ENCODE results near the gene UNC13A. TPM values are rescaled to one million over a fixed set of nuclear protein-coding genes. Genes with fewer than 3 reads are reported as not detected.
A peak's percentile ranks its signal among the peaks of the same experiment; 100 is the strongest.

Gene UNC13A
- total and polyA plus RNA-seq, 2 donors (not counting 3 experiments of a cell fraction or from before 2014, with no cell fraction given), result 0.04 to 0.09 TPM

GRCh38 chr19:17720440-17720839, 32.3 kb upstream of the UNC13A start:
- dilution Hi-C loops (cut with MboI; ENCODE audit: extremely low pct_ligation_motif_present, low sequenced_read_pairs), result no loop called here
- Histone ChIP-seq H3K9me1 (replicated peaks; ENCODE audit: control insufficient read depth, extremely low read depth, insufficient read depth, low read length) (no peaks in the 10 kb centered on the region), H4K20me1 (replicated peaks; ENCODE audit: control insufficient read depth, extremely low read depth, insufficient read depth, low read length) (no peaks in the 10 kb centered on the region), H3K79me2 (ENCODE audit: control insufficient read depth, insufficient read depth, low read length) (peaks cover 58% of the 10 kb centered on the region), H3K36me3 (ENCODE audit: control insufficient read depth in 2 of 2, extremely low read depth in 1 of 2, insufficient read depth in 2 of 2, low read length in 2 of 2) (peaks cover 10 to 19% of the 10 kb centered on the region in 2 experiments), H3K9me3 (replicated peaks; ENCODE audit: control insufficient read depth, insufficient read depth, low read length) (no peaks in the 10 kb centered on the region), H3K4me1 (ENCODE audit: control insufficient read depth, extremely low read depth, insufficient read depth, low read length) (peaks cover 35% of the 10 kb centered on the region), H2AFZ (ENCODE audit: low read depth, low read length) (no peak overlapping the region), H3K27ac (ENCODE audit: insufficient read depth, low read depth, low read length) (peak overlapping the region; percentile 90), H3K4me2 (ENCODE audit: insufficient read depth, low read length) (peak overlapping the region; percentile 83), H3K27me3 (ENCODE audit: control insufficient read depth in 2 of 2, insufficient read depth in 2 of 2, low read length in 2 of 2) (no peaks in the 10 kb centered on the region), H3K4me3 (replicated peaks in 1 of 3; ENCODE audit: insufficient read depth in 1 of 3, low read depth in 1 of 3, low read length in 3 of 3) (peak overlapping the region; percentile 76 to 96 (median 90)), H3K9ac (replicated peaks; ENCODE audit: extremely low read depth, insufficient read depth, low read length) (peak overlapping the region; percentile 81)
- ChIA-PET POLR2A (no interaction called here), CTCF (interaction anchor here (1.0 to 5.2 kb wide), 5 partner anchors 12 to 98 kb away, joined by 3 to 26 read pairs (median 3); no protein-coding TSS in a partner anchor)
- peak; percentile 44 for DNase-seq (ENCODE audit: low read depth, low spot score)
- intact Hi-C loops (cut with micrococcal nuclease), result no loop called here
- BruUV-seq (replicated peaks), result no TSS peak
- FAIRE-seq, result peak; percentile 71
- TF ChIP-seq POLR2A (IDR thresholded peaks at IDR 0.05; ENCODE audit: low read depth, low read length) (no peak), GATA2 (IDR thresholded peaks at IDR 0.05; ENCODE audit: insufficient read depth, insufficient read length, low read depth, low read length) (no peak), CTCF (IDR thresholded peaks at IDR 0.05; ENCODE audit: extremely low read depth in 1 of 2, insufficient read depth in 1 of 2, low read depth in 1 of 2, low read length in 2 of 2) (no peak), MYC (IDR thresholded peaks at IDR 0.05; ENCODE audit: low read depth, low read length) (no peak), JUN (IDR thresholded peaks at IDR 0.05; ENCODE audit: borderline replicate concordance, insufficient read depth, insufficient read length, low read depth) (no peak), MAX (IDR thresholded peaks at IDR 0.05; ENCODE audit: insufficient read depth, insufficient read length) (no peak)

All from endothelial cell of umbilical vein (primary cell).